HCT116 (cell line): ENCODE data around the gene TSPAN8. TPM values are rescaled to one million over a fixed set of nuclear protein-coding genes. Genes with fewer than 3 reads are reported as not detected.

Source experiments
- ATAC-seq: fragments of 200-7000 bp; cut with Tn5 transposase; 2 replicates; pipeline ENCODE4 v1.9.1; 2020; ENCODE audit warnings: mild to moderate bottlenecking, moderate library complexity
- BruUV-seq: library from RNA; stranded (reverse); fragments of 400-500 nt; replicated peaks from 2 replicates; lab custom pipeline; 2021; lab: Mats Ljungman, UMichigan
- CTCF ChIA-PET: fragments of 300-600 bp; sonication (Branson Sonifier 250); formaldehyde crosslinking; loops from one replicate; lab custom pipeline; 2021; ENCODE audit warnings: antibody characterized with exemption; lab: Charles Lee
- POLR2A ChIA-PET: fragments of 300-600, 350-600 bp; sonication (Branson Sonifier 250); formaldehyde crosslinking; loops from one replicate; lab custom pipeline; 2021; ENCODE audit warnings: antibody characterized with exemption; lab: Charles Lee
- RAD21 ChIA-PET, 2 experiments: fragments of 300-600 bp; sonication (Branson Sonifier 250); formaldehyde crosslinking; loops; one replicate each; lab custom pipeline; 2023; ENCODE audit warnings: low total read pairs in 2 of 2; ENCODE audit not compliant: uncharacterized antibody in 2 of 2, unreplicated experiment in 2 of 2, low non-redundant PET in 1 of 2; lab: Charles Lee
- DNase-seq: peaks from one replicate; pipeline ENCODE4 v3.0.0-alpha.2; 2010; ENCODE audit warnings: low read depth, low spot score
- H2AFZ ChIP-seq: fragments of 200-600 bp; shearing (Covaris generic), sonication (generic); 2 replicates; pipeline ENCODE4 v1.6.1; 2017; ENCODE audit warnings: low read depth, mixed run types, mixed read lengths, antibody characterized with exemption, low read length; ENCODE audit not compliant: poor library complexity, severe bottlenecking
- H3K27ac ChIP-seq: 2 replicates; pipeline ENCODE4 v1.5.1; 2012; ENCODE audit warnings: low read depth, low read length
- H3K27me3 ChIP-seq: fragments of 200-600 bp; sonication (generic); 2 replicates; pipeline ENCODE4 v1.6.1; 2016; ENCODE audit warnings: mixed run types, low read length, mixed read lengths; ENCODE audit not compliant: insufficient read depth
- H3K36me3 ChIP-seq, 2 experiments: fragments of 200-500 bp in 1 of 2; fragments of 200-600 bp in 1 of 2; sonication (Bioruptor generic) in 1 of 2; sonication (generic) in 1 of 2; 2 replicates each; pipeline versions ENCODE4 v1.5.1 to v1.6.1; 2014 to 2016; ENCODE audit warnings: low read length in 2 of 2, inconsistent platforms in 1 of 2, mixed read lengths in 1 of 2, mixed run types in 1 of 2; ENCODE audit not compliant: insufficient read depth in 2 of 2, control insufficient read depth in 1 of 2
- H3K4me1 ChIP-seq, 2 experiments: fragments of 200-600 bp in 1 of 2; sonication (generic) in 1 of 2; 2 replicates each; pipeline versions ENCODE4 v1.5.1 to v1.6.1; 2012 to 2017; ENCODE audit warnings: low read length in 2 of 2, inconsistent platforms in 1 of 2, mild to moderate bottlenecking in 1 of 2, mixed read lengths in 1 of 2, mixed run types in 1 of 2, moderate library complexity in 1 of 2; ENCODE audit not compliant: insufficient read depth in 2 of 2, control insufficient read depth in 1 of 2
- H3K4me2 ChIP-seq: fragments of 200-600 bp; sonication (generic); 2 replicates; pipeline ENCODE4 v1.6.1; 2017; ENCODE audit warnings: mixed run types, low read length, mixed read lengths
- H3K4me3 ChIP-seq, 2 experiments: fragments of 200-600 bp in 1 of 2; sonication (generic) in 1 of 2; replicated peaks in 1 of 2; 2 replicates each; pipeline ENCODE4 v1.5.1; 2011 to 2016; ENCODE audit warnings: low read length in 2 of 2, control low read depth in 1 of 2, low read depth in 1 of 2, mild to moderate bottlenecking in 1 of 2, mixed read lengths in 1 of 2, mixed run types in 1 of 2
- H3K79me2 ChIP-seq: fragments of 200-600 bp; sonication (generic); 2 replicates; pipeline ENCODE4 v1.6.1; 2017; ENCODE audit warnings: mild to moderate bottlenecking, mixed run types, low read length, moderate library complexity, mixed read lengths; ENCODE audit not compliant: insufficient read depth
- H3K9ac ChIP-seq: fragments of 200-600 bp; sonication (generic); 2 replicates; pipeline ENCODE4 v1.6.1; 2016; ENCODE audit warnings: low read length, mixed read lengths
- H3K9me2 ChIP-seq: fragments of 200-600 bp; sonication (generic), shearing (Covaris generic); 2 replicates; pipeline ENCODE4 v1.6.1; 2017; ENCODE audit warnings: mixed run types, mild to moderate bottlenecking, moderate library complexity; ENCODE audit not compliant: insufficient read depth
- H3K9me3 ChIP-seq, 2 experiments: fragments of 200-500 bp in 1 of 2; fragments of 200-600 bp in 1 of 2; sonication (Bioruptor generic) in 1 of 2; sonication (generic) in 1 of 2; 2 replicates each; pipeline ENCODE4 v1.6.1; 2014 to 2017; ENCODE audit warnings: low read length in 2 of 2, mixed read lengths in 2 of 2, inconsistent platforms in 1 of 2, low read depth in 1 of 2, mild to moderate bottlenecking in 1 of 2, mixed run types in 1 of 2, moderate library complexity in 1 of 2; ENCODE audit not compliant: control insufficient read depth in 1 of 2, insufficient read depth in 1 of 2
- H4K20me1 ChIP-seq: fragments of 200-600 bp; sonication (generic), shearing (Covaris generic); 2 replicates; pipeline ENCODE4 v1.6.1; 2017; ENCODE audit warnings: mixed run types, mild to moderate bottlenecking, moderate library complexity; ENCODE audit not compliant: insufficient read depth
- EGR1 ChIP-seq: IDR thresholded peaks from 2 replicates; pipeline ENCODE4 v1.6.1; 2012; ENCODE audit warnings: low read depth
- FOSL1 ChIP-seq: IDR thresholded peaks from 2 replicates; pipeline ENCODE4 v1.6.1; 2012; ENCODE audit warnings: low read depth
- RAD21 ChIP-seq: IDR thresholded peaks from 2 replicates; pipeline ENCODE4 v1.6.1; 2012; ENCODE audit warnings: low read depth, mild to moderate bottlenecking
- SP1 ChIP-seq: IDR thresholded peaks from 2 replicates; pipeline ENCODE4 v1.6.1; 2012; ENCODE audit warnings: low read depth
- TCF7L2 ChIP-seq: IDR thresholded peaks from 2 replicates; pipeline ENCODE4 v1.7.0; 2011; ENCODE audit warnings: borderline replicate concordance, inconsistent platforms; ENCODE audit not compliant: insufficient read depth, insufficient read length; ENCODE audit errors: extremely low read depth
- intact Hi-C: fragments of 100-400 bp; cut with micrococcal nuclease; formaldehyde crosslinking; loops from 2 replicates; pipeline ENCODE4 v1.10.0; 2022
- total RNA-seq: library from RNA; stranded (reverse); gene quantifications from one replicate; pipeline ENCODE4 v1.2.1, GENCODE V29; 2021; ENCODE audit not compliant: unreplicated experiment
- TF ChIP-seq, protein P1 (sequence below): IDR thresholded peaks from 2 replicates; pipeline ENCODE4 v1.6.1; 2011; ENCODE audit warnings: mild to moderate bottlenecking, low read length, moderate library complexity; ENCODE audit not compliant: insufficient replicate concordance; ENCODE audit errors: extremely low read depth
- TF ChIP-seq, protein P2 (sequence below): IDR thresholded peaks from 2 replicates; pipeline ENCODE4 v1.6.1; 2012
- TF ChIP-seq, protein P3 (sequence below), 3 experiments: fragments of 200-600 bp in 1 of 3; sonication (generic) in 1 of 3; IDR thresholded peaks in 2 of 3; conservative IDR thresholded peaks in 1 of 3; 2 replicates each; pipeline ENCODE4 v1.5.1; 2012 to 2017; ENCODE audit warnings: low read depth in 2 of 3, low read length in 2 of 3, antibody characterized with exemption in 1 of 3, borderline replicate concordance in 1 of 3, control low read depth in 1 of 3, mild to moderate bottlenecking in 1 of 3, mixed read lengths in 1 of 3, mixed run types in 1 of 3, moderate library complexity in 1 of 3; ENCODE audit not compliant: insufficient read depth in 1 of 3

TSPAN8 gene
- total RNA-seq, 1 experiment from 2014 or later: 0.76 TPM

DNA sequence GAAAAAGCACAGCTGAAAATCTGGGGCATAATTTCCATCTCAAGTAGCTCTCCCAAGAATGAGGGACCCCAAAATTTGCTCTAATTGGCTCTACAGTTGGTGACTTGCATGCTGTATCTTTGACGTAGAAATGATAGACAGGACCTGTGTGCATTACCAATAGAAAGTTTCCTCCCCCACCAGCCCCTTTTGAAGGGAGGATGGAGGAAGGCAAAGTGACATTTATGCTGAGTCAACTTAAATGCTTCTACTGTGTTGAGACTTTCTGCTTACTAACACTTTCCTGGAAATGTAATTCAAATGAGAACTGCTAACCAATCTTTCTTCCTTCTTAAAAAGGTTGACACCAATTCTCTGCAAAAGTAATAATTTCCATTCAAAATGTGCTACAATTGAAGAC, 31.9 kb downstream of the TSPAN8 start (continued):
- TF ChIP-seq, protein P1, sequence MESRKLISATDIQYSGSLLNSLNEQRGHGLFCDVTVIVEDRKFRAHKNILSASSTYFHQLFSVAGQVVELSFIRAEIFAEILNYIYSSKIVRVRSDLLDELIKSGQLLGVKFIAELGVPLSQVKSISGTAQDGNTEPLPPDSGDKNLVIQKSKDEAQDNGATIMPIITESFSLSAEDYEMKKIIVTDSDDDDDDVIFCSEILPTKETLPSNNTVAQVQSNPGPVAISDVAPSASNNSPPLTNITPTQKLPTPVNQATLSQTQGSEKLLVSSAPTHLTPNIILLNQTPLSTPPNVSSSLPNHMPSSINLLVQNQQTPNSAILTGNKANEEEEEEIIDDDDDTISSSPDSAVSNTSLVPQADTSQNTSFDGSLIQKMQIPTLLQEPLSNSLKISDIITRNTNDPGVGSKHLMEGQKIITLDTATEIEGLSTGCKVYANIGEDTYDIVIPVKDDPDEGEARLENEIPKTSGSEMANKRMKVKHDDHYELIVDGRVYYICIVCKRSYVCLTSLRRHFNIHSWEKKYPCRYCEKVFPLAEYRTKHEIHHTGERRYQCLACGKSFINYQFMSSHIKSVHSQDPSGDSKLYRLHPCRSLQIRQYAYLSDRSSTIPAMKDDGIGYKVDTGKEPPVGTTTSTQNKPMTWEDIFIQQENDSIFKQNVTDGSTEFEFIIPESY: no peak
- TF ChIP-seq EGR1 (no peak), FOSL1 (no peak), SP1 (no peak), RAD21 (no peak)
- TF ChIP-seq, protein P2, sequence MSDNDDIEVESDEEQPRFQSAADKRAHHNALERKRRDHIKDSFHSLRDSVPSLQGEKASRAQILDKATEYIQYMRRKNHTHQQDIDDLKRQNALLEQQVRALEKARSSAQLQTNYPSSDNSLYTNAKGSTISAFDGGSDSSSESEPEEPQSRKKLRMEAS: no peak

DNA sequence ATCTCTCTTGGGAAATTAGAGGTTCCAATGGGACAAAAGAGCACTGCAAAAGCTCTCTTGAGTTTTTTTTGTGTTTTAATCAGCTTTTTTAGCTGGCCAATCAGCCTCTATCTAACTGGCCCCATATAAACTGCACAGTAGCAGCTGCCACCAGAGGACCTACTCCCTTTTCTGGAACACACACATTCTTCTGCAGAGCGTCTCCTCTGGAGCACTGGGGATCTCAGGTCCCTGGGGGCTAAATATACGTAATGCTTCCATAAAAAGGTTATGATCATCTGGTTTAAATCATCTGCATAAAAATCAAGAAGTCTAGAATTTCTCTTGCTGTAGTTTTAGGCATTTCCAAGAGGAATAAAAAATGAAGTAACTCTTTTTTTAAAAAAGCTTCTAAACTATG, 32.3 kb downstream of the TSPAN8 start:
- ATAC-seq (peak; percentile 62), DNase-seq (no peak)
- BruUV-seq: no TSS peak
- ChIA-PET POLR2A (no interaction called here), CTCF (interaction anchor here (0.9 to 1.3 kb wide), 3 partner anchors 267 to 511 kb away, joined by 3 to 5 read pairs (median 3); no protein-coding TSS in a partner anchor), RAD21 (no interaction called here)
- Histone ChIP-seq H3K79me2 (no peaks in the 10 kb centered on the region), H3K36me3 (no peaks in the 10 kb centered on the region), H3K4me1 (no peaks in the 10 kb centered on the region), H3K9ac (no peak overlapping the region), H3K27ac (no peak overlapping the region), H3K9me3 (no peaks in the 10 kb centered on the region), H3K9me2 (no peaks in the 10 kb centered on the region), H3K4me3 (no peak overlapping the region), H2AFZ (no peak overlapping the region), H4K20me1 (no peaks in the 10 kb centered on the region), H3K27me3 (no peaks in the 10 kb centered on the region), H3K4me2 (no peak overlapping the region)
- TF ChIP-seq TCF7L2 (no peak), RAD21 (peak; percentile 17; the same call in 1 of the 2 replicates)
- TF ChIP-seq, protein P3, sequence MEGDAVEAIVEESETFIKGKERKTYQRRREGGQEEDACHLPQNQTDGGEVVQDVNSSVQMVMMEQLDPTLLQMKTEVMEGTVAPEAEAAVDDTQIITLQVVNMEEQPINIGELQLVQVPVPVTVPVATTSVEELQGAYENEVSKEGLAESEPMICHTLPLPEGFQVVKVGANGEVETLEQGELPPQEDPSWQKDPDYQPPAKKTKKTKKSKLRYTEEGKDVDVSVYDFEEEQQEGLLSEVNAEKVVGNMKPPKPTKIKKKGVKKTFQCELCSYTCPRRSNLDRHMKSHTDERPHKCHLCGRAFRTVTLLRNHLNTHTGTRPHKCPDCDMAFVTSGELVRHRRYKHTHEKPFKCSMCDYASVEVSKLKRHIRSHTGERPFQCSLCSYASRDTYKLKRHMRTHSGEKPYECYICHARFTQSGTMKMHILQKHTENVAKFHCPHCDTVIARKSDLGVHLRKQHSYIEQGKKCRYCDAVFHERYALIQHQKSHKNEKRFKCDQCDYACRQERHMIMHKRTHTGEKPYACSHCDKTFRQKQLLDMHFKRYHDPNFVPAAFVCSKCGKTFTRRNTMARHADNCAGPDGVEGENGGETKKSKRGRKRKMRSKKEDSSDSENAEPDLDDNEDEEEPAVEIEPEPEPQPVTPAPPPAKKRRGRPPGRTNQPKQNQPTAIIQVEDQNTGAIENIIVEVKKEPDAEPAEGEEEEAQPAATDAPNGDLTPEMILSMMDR (IDR thresholded peaks at IDR 0.05 in 2 of 3, conservative IDR thresholded peaks at IDR 0.05 in 1 of 3; ENCODE audit: borderline replicate concordance in 1 of 3, insufficient read depth in 1 of 3, low read depth in 2 of 3, low read length in 2 of 3): no peak
- intact Hi-C loops: no loop called here
